ENCODE data around the gene PHLPP2. TPM values are rescaled to one million over a fixed set of nuclear protein-coding genes. Genes with fewer than 3 reads are reported as not detected.

The PHLPP2 gene
- total RNA-seq, 1 donor from 2014 or later = 8.4 TPM

DNA sequence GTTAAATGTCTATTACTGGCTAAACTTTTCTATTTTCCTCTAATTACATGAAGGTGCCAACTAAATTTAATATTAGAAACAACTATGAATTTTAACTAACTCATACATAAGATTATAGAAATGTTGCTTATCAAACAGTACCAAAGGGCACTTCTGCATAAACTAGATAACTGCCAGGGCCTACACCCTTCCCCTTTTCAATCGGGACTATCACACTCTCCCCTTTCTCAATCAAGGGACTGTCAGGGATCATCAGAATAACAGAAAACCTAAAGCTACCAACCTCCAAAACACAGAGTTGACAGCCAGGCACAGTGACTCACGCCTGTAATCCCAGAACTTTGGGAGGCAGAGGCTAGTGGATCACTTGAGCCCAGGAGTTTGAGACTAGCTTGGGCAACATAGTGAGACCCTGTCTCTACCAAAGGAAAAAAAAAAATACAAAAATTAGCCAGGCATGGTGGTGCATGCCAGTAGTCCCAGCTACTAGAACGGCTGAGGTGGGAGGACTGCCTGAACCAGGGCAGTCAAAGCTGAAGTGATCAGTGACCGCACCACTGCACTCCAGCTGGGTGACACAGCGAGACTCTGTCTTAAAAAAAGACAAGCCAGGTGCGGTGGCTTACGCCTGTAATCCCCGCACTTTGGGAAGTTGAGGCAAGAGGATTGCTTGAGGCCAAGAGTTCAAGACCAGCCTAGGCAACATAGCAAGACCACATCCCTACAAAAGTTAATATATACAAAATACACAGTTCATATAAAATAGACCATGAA is 3.2 kb upstream of the PHLPP2 start:
- Histone ChIP-seq H3K4me1 (peaks cover 0 to 7% of the 10 kb centered on the region in 2 donors), H3K9me3 (no peaks in the 10 kb centered on the region), H3K27ac (peak overlapping the region; percentile 25 to 30), H3K36me3 (peaks cover 13 to 26% of the 10 kb centered on the region in 2 donors), H3K4me3 (no peak overlapping the region), H3K27me3 (no peaks in the 10 kb centered on the region)
- intact Hi-C loops (cut with DNase I) = loop anchor here (10.0 kb wide), 1 partner anchor 367 kb away; the partner anchor contains the start of genes DHX38 and TXNL4B
- TF ChIP-seq, protein P1, sequence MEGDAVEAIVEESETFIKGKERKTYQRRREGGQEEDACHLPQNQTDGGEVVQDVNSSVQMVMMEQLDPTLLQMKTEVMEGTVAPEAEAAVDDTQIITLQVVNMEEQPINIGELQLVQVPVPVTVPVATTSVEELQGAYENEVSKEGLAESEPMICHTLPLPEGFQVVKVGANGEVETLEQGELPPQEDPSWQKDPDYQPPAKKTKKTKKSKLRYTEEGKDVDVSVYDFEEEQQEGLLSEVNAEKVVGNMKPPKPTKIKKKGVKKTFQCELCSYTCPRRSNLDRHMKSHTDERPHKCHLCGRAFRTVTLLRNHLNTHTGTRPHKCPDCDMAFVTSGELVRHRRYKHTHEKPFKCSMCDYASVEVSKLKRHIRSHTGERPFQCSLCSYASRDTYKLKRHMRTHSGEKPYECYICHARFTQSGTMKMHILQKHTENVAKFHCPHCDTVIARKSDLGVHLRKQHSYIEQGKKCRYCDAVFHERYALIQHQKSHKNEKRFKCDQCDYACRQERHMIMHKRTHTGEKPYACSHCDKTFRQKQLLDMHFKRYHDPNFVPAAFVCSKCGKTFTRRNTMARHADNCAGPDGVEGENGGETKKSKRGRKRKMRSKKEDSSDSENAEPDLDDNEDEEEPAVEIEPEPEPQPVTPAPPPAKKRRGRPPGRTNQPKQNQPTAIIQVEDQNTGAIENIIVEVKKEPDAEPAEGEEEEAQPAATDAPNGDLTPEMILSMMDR (IDR thresholded peaks at IDR 0.05) = no peak
- DNase-seq (ENCODE audit: low spot score in 2 of 2) = no peak

DNA sequence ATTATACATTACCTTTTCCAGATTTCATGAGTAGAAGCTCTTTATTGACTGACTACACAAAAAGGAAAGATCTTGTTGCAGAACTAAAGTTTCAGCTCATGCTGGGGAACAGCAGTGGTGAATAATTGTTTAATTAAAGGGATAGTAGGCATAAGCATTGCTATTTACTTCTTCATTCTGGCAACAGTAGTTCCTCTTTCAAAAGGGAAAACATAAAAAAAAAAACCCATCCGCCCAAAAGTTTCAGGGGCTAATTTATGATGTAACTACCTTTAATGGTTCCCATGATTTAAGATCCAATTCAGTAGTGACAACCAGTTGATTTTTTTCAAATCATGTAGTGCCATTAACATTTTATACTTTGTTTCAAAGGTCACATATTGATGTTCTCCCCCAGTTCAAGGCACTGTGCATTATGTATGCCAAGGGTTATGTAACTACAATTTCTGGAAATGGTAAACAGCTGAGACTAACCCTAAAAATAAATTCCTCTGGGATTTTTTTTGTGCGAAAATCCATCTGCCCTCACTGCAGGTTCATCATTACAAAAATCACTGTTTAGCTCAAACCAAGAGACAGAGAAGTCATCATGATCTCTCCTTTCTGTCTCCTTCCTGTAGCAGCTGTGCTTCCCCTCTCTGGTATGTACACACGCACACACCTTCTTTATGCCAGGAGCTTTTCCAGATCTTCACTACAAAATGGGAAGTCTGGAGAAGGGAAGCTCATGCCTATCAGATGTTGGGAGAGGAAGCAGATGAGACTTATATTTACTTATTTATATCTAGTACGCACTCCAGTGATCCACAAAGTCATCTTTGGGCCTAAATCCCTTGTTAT is 2.2 kb upstream of the PHLPP2 start:
- Histone ChIP-seq H3K27ac (peak overlapping the region; percentile 24 to 30), H3K27me3 (no peaks in the 10 kb centered on the region), H3K36me3 (peaks cover 3 to 15% of the 10 kb centered on the region in 2 donors), H3K4me3 (no peak overlapping the region), H3K4me1 (peaks cover 0 to 16% of the 10 kb centered on the region in 2 donors), H3K9me3 (no peaks in the 10 kb centered on the region)
- no peak for DNase-seq (ENCODE audit: low spot score in 2 of 2)
- intact Hi-C loops (cut with DNase I) = loop anchor here (10.0 kb wide), 1 partner anchor 368 kb away; the partner anchor contains the start of genes DHX38 and TXNL4B
- TF ChIP-seq, protein P1 (IDR thresholded peaks at IDR 0.05) = no peak

DNA sequence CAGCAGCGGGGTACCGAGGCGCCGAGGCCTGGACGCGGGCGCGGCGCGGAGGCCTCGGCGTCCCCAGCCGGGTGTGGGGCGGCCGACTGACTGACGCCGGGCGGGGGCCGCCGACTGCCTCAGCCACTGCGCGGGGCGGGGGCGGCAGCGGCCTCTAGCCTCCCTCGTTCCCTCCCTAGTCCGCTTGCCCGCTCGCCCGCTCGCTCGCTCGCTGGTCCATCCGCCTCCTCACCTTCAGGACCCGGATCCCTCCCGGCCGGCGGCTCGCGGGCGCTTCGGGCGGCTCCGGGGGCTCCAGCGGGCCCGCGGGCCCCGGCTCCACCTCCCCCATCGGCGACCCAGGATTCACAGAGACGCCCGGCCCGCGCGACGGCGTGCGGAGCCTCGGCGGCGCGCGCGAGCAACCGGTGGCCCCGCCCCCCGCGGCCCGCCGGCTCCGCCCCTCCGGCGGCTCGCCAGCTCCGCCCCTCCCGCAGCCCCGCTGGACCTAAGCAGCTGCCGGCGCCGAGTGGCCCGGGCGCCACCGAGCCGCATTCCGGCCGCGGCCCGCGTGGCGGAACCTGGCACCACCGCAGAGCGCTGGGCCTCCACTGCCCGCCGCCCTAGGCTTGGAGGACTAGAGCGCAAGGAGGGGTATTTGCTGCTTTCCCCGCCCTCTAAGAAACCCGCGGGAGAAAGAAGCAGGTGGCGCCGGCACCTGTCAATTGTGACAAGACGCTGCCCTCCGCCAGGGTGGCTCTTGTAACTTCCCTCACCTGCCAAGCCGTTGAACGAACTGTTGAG is 773 bp downstream of the PHLPP2 start:
- Histone ChIP-seq H3K27me3 (no peaks in the 10 kb centered on the region), H3K27ac (peak overlapping the region; percentile 93 to 97), H3K4me1 (peaks cover 0 to 17% of the 10 kb centered on the region in 2 donors), H3K9me3 (no peaks in the 10 kb centered on the region), H3K36me3 (no peaks in the 10 kb centered on the region), H3K4me3 (peak overlapping the region; percentile 87 to 94)
- TF ChIP-seq, protein P1 (IDR thresholded peaks at IDR 0.05) = no peak
- peak; percentile 14 to 84 for DNase-seq (ENCODE audit: low spot score in 2 of 2)
- intact Hi-C loops (cut with DNase I) = loop anchor here (1.0 to 10.0 kb wide), 5 partner anchors 85 to 371 kb away; partner anchors contain the start of genes AP1G1, DHODH, DHX38 and IST1

DNA sequence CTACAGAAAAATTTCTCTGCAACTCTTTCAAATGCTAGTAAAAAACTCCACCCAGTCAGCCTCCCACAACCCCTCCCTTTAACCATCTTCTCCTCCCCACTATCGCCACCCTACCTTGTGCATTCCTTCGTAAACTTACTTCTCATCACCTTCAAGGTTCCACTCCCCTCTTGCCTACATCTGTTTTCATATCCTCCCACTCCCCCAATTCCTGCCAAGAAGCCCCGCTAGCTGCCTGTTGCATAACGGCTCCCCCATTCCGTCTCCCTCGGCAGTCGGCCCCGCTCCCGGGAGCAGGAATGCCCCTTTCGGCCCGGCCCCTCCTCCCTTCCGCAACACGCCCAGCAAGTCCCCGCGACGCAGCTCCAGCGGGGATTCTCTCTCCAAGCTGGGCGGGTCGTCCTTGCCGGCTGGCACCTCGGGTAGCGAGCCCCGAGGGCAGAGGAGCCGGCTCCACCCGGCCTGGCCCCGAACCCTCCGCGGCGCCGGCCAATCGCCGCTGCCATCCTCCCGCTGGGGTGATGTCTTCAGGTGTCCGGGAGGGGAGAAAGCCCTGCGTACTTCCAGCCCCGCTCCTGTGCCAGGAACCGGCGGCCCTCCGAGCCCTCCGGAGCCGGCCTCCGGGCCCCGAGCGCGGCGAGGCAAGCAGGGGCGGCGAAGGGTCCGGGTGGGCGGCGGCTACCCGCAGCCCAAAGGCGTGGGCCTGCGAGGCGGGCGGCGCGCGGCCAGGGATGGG is 1.5 kb downstream of the PHLPP2 start:
- Histone ChIP-seq H3K27ac (peak overlapping the region; percentile 93 to 97), H3K27me3 (no peaks in the 10 kb centered on the region), H3K9me3 (no peaks in the 10 kb centered on the region), H3K36me3 (no peaks in the 10 kb centered on the region), H3K4me3 (peak overlapping the region; percentile 87 to 94), H3K4me1 (peaks cover 0 to 17% of the 10 kb centered on the region in 2 donors)
- peak in 1 of 2 donors; percentile 82 for DNase-seq (ENCODE audit: low spot score in 2 of 2)
- intact Hi-C loops (cut with DNase I) = loop anchor here (1.0 to 10.0 kb wide), 5 partner anchors 86 to 372 kb away; partner anchors contain the start of genes AP1G1, DHODH, DHX38 and IST1
- TF ChIP-seq, protein P1 (IDR thresholded peaks at IDR 0.05) = no peak

Data from ascending aorta (tissue), 2 donors.